H1 (cell line): Measurements from ENCODE around the gene CELF4. TPM values are rescaled to one million over a fixed set of nuclear protein-coding genes. Genes with fewer than 3 reads are reported as not detected.

ENCODE experiments used
- ATF2 ChIP-seq: IDR thresholded peaks from 2 replicates; pipeline ENCODE4 v1.6.1; 2012; ENCODE audit warnings: low read length, inconsistent platforms
- BCL11A ChIP-seq, 2 experiments: IDR thresholded peaks; one replicate each; pipeline ENCODE4 v1.6.1; 2011; ENCODE audit warnings: low read depth in 2 of 2, low read length in 2 of 2, mild to moderate bottlenecking in 2 of 2
- CBX5 ChIP-seq: fragments of 300-800, 300-1000 bp; sonication (generic); IDR thresholded peaks from 2 replicates; pipeline ENCODE4 v1.7.1; 2016; ENCODE audit warnings: antibody characterized with exemption, low read length, low read depth
- CREB1 ChIP-seq: IDR thresholded peaks from 2 replicates; pipeline ENCODE4 v1.6.1; 2012; ENCODE audit warnings: inconsistent platforms
- CTBP2 ChIP-seq: IDR thresholded peaks from 2 replicates; pipeline ENCODE4 v1.7.0; 2011; ENCODE audit warnings: borderline replicate concordance, mild to moderate bottlenecking, moderate library complexity, mixed read lengths, low read length; ENCODE audit not compliant: insufficient read depth, insufficient read length
- GABPA ChIP-seq: IDR thresholded peaks from 2 replicates; pipeline ENCODE4 v1.6.1; 2011; ENCODE audit warnings: mild to moderate bottlenecking, low read length, moderate library complexity, borderline replicate concordance; ENCODE audit not compliant: insufficient read depth
- GTF2F1 ChIP-seq: IDR thresholded peaks from 2 replicates; pipeline ENCODE4 v1.6.1; 2012; ENCODE audit warnings: low read depth, low read length, improper control_type of control experiment, borderline replicate concordance
- JUND ChIP-seq: IDR thresholded peaks from 2 replicates; pipeline ENCODE4 v1.6.1; 2011; ENCODE audit warnings: mild to moderate bottlenecking, improper control_type of control experiment, low read length
- POLR2A ChIP-seq, 2 experiments: IDR thresholded peaks; 1 replicate in 1 of 2; 2 replicates in 1 of 2; pipeline ENCODE4 v1.6.1; 2011; ENCODE audit warnings: low read depth in 2 of 2, low read length in 2 of 2, mild to moderate bottlenecking in 2 of 2; ENCODE audit errors: control extremely low read depth in 1 of 2
- RBBP5 ChIP-seq: IDR thresholded peaks from 2 replicates; pipeline ENCODE4 v1.7.1; 2012; ENCODE audit warnings: low read depth, mild to moderate bottlenecking, inconsistent platforms, low read length, moderate library complexity, borderline replicate concordance
- RNF2 ChIP-seq: fragments of 200-900, 300-1000 bp; sonication (generic); IDR thresholded peaks from 2 replicates; pipeline ENCODE4 v1.7.1; 2016; ENCODE audit warnings: borderline replicate concordance, low read depth, mild to moderate bottlenecking, antibody characterized with exemption, low read length; ENCODE audit not compliant: poor library complexity, severe bottlenecking; ENCODE audit errors: missing control alignments
- SAP30 ChIP-seq: fragments of 300-600 bp; sonication (generic); IDR thresholded peaks from 2 replicates; pipeline ENCODE4 v1.7.1; 2012; ENCODE audit warnings: low read length, moderate library complexity, mild to moderate bottlenecking, inconsistent platforms; ENCODE audit not compliant: insufficient read depth, insufficient replicate concordance
- SIRT6 ChIP-seq: IDR thresholded peaks from one replicate; pipeline ENCODE4 v1.7.1; 2012; ENCODE audit warnings: low read length, inconsistent platforms
- SP1 ChIP-seq: IDR thresholded peaks from 2 replicates; pipeline ENCODE4 v1.6.1; 2011; ENCODE audit warnings: low read depth, low read length
- SP2 ChIP-seq: IDR thresholded peaks from 2 replicates; pipeline ENCODE4 v1.6.1; 2012; ENCODE audit warnings: mild to moderate bottlenecking, low read length, inconsistent platforms
- SRF ChIP-seq: IDR thresholded peaks from 2 replicates; pipeline ENCODE4 v1.6.1; 2011; ENCODE audit warnings: mild to moderate bottlenecking, low read depth, low read length, moderate library complexity
- TAF1 ChIP-seq: IDR thresholded peaks from 2 replicates; pipeline ENCODE4 v1.6.1; 2011; ENCODE audit warnings: mild to moderate bottlenecking, low read depth, low read length
- ZNF274 ChIP-seq: IDR thresholded peaks from 2 replicates; pipeline ENCODE4 v1.7.0; 2012; ENCODE audit warnings: low read length, borderline replicate concordance; ENCODE audit errors: extremely low read depth
- polyA plus RNA-seq, 7 experiments: library from polyadenylated mRNA; depleted of rRNA in 3 of 7; stranded (reverse) in 5 of 7; unstranded in 2 of 7; fragments of >200 nt in 5 of 7; fragments of 200-250 nt in 2 of 7; gene quantifications; 1 replicate in 5 of 7; 2 replicates in 1 of 7; 4 replicates in 1 of 7; pipeline versions ENCODE4 v1.2.1 to v1.2.3, GENCODE V29; 2011 to 2013; ENCODE audit warnings: missing spikeins in 2 of 7, mixed read lengths in 2 of 7
- total RNA-seq: library from RNA; stranded (reverse); fragmentation: NEBNext Ultra II Directional; extraction: Animal tissue kit (Norgen Biotek cat#: 25700); gene quantifications from 2 replicates; pipeline ENCODE4 v1.2.1, GENCODE V29; 2021

Gene CELF4
- total and polyA plus RNA-seq, 2 of the 8 experiments (the other 6 are each of a cell fraction or from before 2014, with no cell fraction given): 1.6 to 3.4 TPM

- peak; percentile 92 for TF ChIP-seq CTBP2
- TF ChIP-seq RBBP5: peak; percentile 71; the same call in 1 of the 2 replicates
- no peak for TF ChIP-seq CREB1
- peak; percentile 89 for TF ChIP-seq SP1
- TF ChIP-seq BCL11A (IDR thresholded peaks at IDR 0.05; ENCODE audit: low read depth in 2 of 2, low read length in 2 of 2): peak; percentile 48 to 76
- no peak for TF ChIP-seq GABPA
- no peak for TF ChIP-seq ATF2
- TF ChIP-seq SAP30: no peak
- no peak for TF ChIP-seq POLR2A (IDR thresholded peaks at IDR 0.05; ENCODE audit: control extremely low read depth in 1 of 2, low read depth in 2 of 2, low read length in 2 of 2)
- no peak for TF ChIP-seq SP2
- no peak for TF ChIP-seq SRF
- 0 out of 2 replicates have a peak, but pooled peaks have one; percentile 17 for TF ChIP-seq JUND
- 0 out of 2 replicates have a peak, but pooled peaks have one; percentile 23 for TF ChIP-seq TAF1
- TF ChIP-seq RNF2: no peak
- no peak for TF ChIP-seq ZNF274
- TF ChIP-seq GTF2F1: no peak
- TF ChIP-seq SIRT6: no peak
- no peak for TF ChIP-seq CBX5
Measured at GRCh38 chr18:37577051-37577611, 11.5 kb upstream of the CELF4 start (continued).
